GM12878 (cell line): ENCODE measurements around the gene HDGFL1. TPM values are rescaled to one million over a fixed set of nuclear protein-coding genes. Genes with fewer than 3 reads are reported as not detected.

Source experiments
- ATAC-seq: fragments of 200-7000 bp; cut with Tn5 transposase; 3 replicates; pipeline ENCODE4 v1.9.1; 2020; ENCODE audit warnings: mild to moderate bottlenecking, moderate library complexity
- Bru-seq: library from RNA; stranded (reverse); fragments of 400-500 nt; gene quantifications from one replicate; lab custom pipeline; 2021; lab: Mats Ljungman, UMichigan
- BruChase-seq, 2 experiments: library from RNA; stranded (reverse); fragments of 400-500 nt; gene quantifications; one replicate each; lab custom pipeline; 2021; lab: Mats Ljungman, UMichigan
- BruUV-seq: library from RNA; stranded (reverse); fragments of 400-500 nt; replicated peaks from 2 replicates; lab custom pipeline; 2021; lab: Mats Ljungman, UMichigan
- CTCF ChIA-PET: fragments of 300-600 bp; sonication (Branson Sonifier 250); formaldehyde crosslinking; extraction: SDS; loops from one replicate; lab custom pipeline; 2021; ENCODE audit warnings: inconsistent platforms; lab: Yijun Ruan, JAX
- POLR2A ChIA-PET: fragments of 350-600 bp; formaldehyde crosslinking; extraction: SDS; loops from one replicate; lab custom pipeline; 2021; ENCODE audit warnings: inconsistent platforms; lab: Charles Lee
- RAD21 ChIA-PET: fragments of 300-600 bp; sonication (Branson Sonifier 250); formaldehyde crosslinking; loops from one replicate; lab custom pipeline; 2023; ENCODE audit warnings: antibody characterized with exemption; ENCODE audit not compliant: unreplicated experiment; lab: Charles Lee
- SMC1A ChIA-PET: fragments of 300-600 bp; sonication (Branson Sonifier 250); formaldehyde crosslinking; loops from one replicate; lab custom pipeline; 2023; ENCODE audit not compliant: unreplicated experiment, uncharacterized antibody; lab: Charles Lee
- DNase-seq: peaks from one replicate; pipeline ENCODE4 v3.0.0-alpha.2; 2011; ENCODE audit warnings: low read depth, low spot score
- FAIRE-seq: peaks from 3 replicates; lab custom pipeline; 2011; peaks lifted over from hg19 to GRCh38; lab: Jason Lieb, UNC
- H2AFZ ChIP-seq: 2 replicates; pipeline ENCODE4 v1.6.0; 2011; ENCODE audit warnings: low read depth, low read length, control low read depth; ENCODE audit not compliant: control insufficient read depth
- H3K27ac ChIP-seq: 2 replicates; pipeline ENCODE4 v1.5.1; 2011; ENCODE audit warnings: control low read depth; ENCODE audit not compliant: control insufficient read depth, insufficient read depth
- H3K27me3 ChIP-seq, 2 experiments: replicated peaks in 1 of 2; 2 replicates each; pipeline versions ENCODE4 v1.6.0 to v1.6.1; 2011; ENCODE audit warnings: low read length in 1 of 2; ENCODE audit not compliant: control insufficient read depth in 2 of 2, insufficient read depth in 2 of 2
- H3K36me3 ChIP-seq, 2 experiments: 2 replicates each; pipeline ENCODE4 v1.5.1; 2011; ENCODE audit warnings: low read length in 1 of 2; ENCODE audit not compliant: control insufficient read depth in 2 of 2, insufficient read depth in 2 of 2
- H3K4me1 ChIP-seq: 2 replicates; pipeline ENCODE4 v1.6.1; 2011; ENCODE audit warnings: mild to moderate bottlenecking, low read length, moderate library complexity, mixed read lengths; ENCODE audit not compliant: control insufficient read depth, insufficient read depth
- H3K4me2 ChIP-seq: 2 replicates; pipeline ENCODE4 v1.6.0; 2011; ENCODE audit warnings: control low read depth; ENCODE audit not compliant: control insufficient read depth, insufficient read depth
- H3K4me3 ChIP-seq: fragments of 200-600 bp; sonication (generic); 2 replicates; pipeline ENCODE4 v1.5.1; 2016
- H3K79me2 ChIP-seq: 2 replicates; pipeline ENCODE4 v1.6.0; 2011; ENCODE audit warnings: low read length; ENCODE audit not compliant: control insufficient read depth, insufficient read depth
- H3K9ac ChIP-seq: 2 replicates; pipeline ENCODE4 v1.8.0; 2011; ENCODE audit warnings: low read length, control low read depth, mixed read lengths; ENCODE audit not compliant: control insufficient read depth, insufficient read depth
- H3K9me3 ChIP-seq: replicated peaks from 3 replicates; pipeline ENCODE4 v1.5.1; 2011; ENCODE audit warnings: mild to moderate bottlenecking, low read length; ENCODE audit not compliant: control insufficient read depth, insufficient read depth
- H4K20me1 ChIP-seq: 2 replicates; pipeline ENCODE4 v1.6.0; 2011; ENCODE audit not compliant: control insufficient read depth, insufficient read depth
- CREB1 ChIP-seq: IDR thresholded peaks from 2 replicates; pipeline ENCODE4 v1.6.1; 2012; ENCODE audit warnings: low read depth, mild to moderate bottlenecking, inconsistent platforms
- SRF ChIP-seq, 2 experiments: IDR thresholded peaks; 2 replicates each; pipeline ENCODE4 v1.6.1; 2011; ENCODE audit warnings: low read depth in 2 of 2, low read length in 2 of 2, mild to moderate bottlenecking in 1 of 2, moderate library complexity in 1 of 2
- WGBS: methylation state at CpG from one replicate; pipeline ENCODE4 v1.1.6; 2016; ENCODE audit warnings: low lambda C conversion rate; ENCODE audit not compliant: insufficient replicate concordance, insufficient coverage; ENCODE audit errors: missing lambda C conversion rate; 5-methylcytosine and 5-hydroxymethylcytosine counted together
- in situ Hi-C: fragments of 300-500 bp; cut with MboI; formaldehyde crosslinking; loops from 9 replicates; pipeline ENCODE4 v1.14.3; 2018; ENCODE audit warnings: mixed read lengths
- intact Hi-C: fragments of 100-400 bp; cut with micrococcal nuclease; formaldehyde crosslinking; loops from one replicate; pipeline ENCODE4 v1.14.2; 2022; ENCODE audit not compliant: unreplicated experiment
- long read RNA-seq, 2 experiments: library from polyadenylated mRNA; unstranded; transcript quantifications; one replicate each; pipeline ENCODE4 v2.0.0, GENCODE V29; 2019 to 2020
- polyA minus RNA-seq, 3 experiments: library from RNA; depleted of rRNA, polyadenylated mRNA; stranded (reverse); fragments of >200 nt; gene quantifications; 2 replicates each; pipeline ENCODE4 v1.2.3, GENCODE V29; 2011
- polyA plus RNA-seq, 11 experiments: library from polyadenylated mRNA; depleted of rRNA in 4 of 11; unstranded in 6 of 11; stranded (reverse) in 5 of 11; fragments of >200 nt; fragmentation: Nextera tagmentation in 4 of 11; fragmentation: Illumina TruSeq in 1 of 11; extraction: Ambion mirVana in 4 of 11; extraction: Trizol in 1 of 11; gene quantifications; 1 replicate in 1 of 11; 2 replicates in 10 of 11; pipeline versions ENCODE4 v1.2.1 to v1.2.3, GENCODE V29; 2011 to 2016; ENCODE audit warnings: inconsistent platforms in 2 of 11, missing spikeins in 2 of 11, low read depth in 1 of 11
- total RNA-seq, 4 experiments: library from RNA; depleted of rRNA in 3 of 4; stranded (reverse); fragments of >200 nt in 3 of 4; fragmentation: Illumina TruSeq in 1 of 4; extraction: Trizol in 1 of 4; gene quantifications; 2 replicates each; pipeline versions ENCODE4 v1.2.1 to v1.2.3, GENCODE V29; 2013 to 2021

Gene HDGFL1
- 7.3 and 9.5 TPM in 2 replicates for total RNA-seq (2013; cell fraction: nucleolus; rRNA removed)
- total RNA-seq (2014; rRNA removed): 0.33 and 0.51 TPM in 2 replicates
- 0.27 and 0.51 TPM in 2 replicates for total RNA-seq (2014; rRNA removed; fragmentation: Illumina TruSeq; extraction: Trizol)
- 0.69 and 1.1 TPM in 2 replicates for total RNA-seq (2021)
- 0.14 TPM for polyA plus RNA-seq (2011; ENCODE audit: low read depth)
- 0.04 and 0.05 TPM in 2 replicates for polyA plus RNA-seq (2011; rRNA removed)
- polyA plus RNA-seq (2011; cell fraction: cytosol; rRNA removed): 0.03 TPM in 1 of 2 replicates, not detected in the other
- not detected in 2 replicates for polyA plus RNA-seq (2011; cell fraction: nucleus; rRNA removed)
- 0.36 and 0.58 TPM in 2 replicates for polyA plus RNA-seq (2012)
- 0.44 and 0.68 TPM in 2 replicates for polyA plus RNA-seq (2014; fragmentation: Illumina TruSeq; extraction: Trizol)
- polyA plus RNA-seq (2014; fragmentation: Nextera tagmentation; extraction: Ambion mirVana): under 1 TPM; 0.03 to 0.11 TPM
- 0.27 and 0.77 TPM in 2 replicates for polyA plus RNA-seq (2014; rRNA removed)
- under 1 TPM; 0.05 to 0.09 TPM for polyA plus RNA-seq (2016; fragmentation: Nextera tagmentation; extraction: Ambion mirVana)
- 0.15 TPM in 1 of 2 replicates, not detected in the other for polyA minus RNA-seq (2011; rRNA and poly(A)+ RNA removed)
- polyA minus RNA-seq (2011; cell fraction: cytosol; rRNA and poly(A)+ RNA removed): not detected in 2 replicates
- 0.24 and 0.48 TPM in 2 replicates for polyA minus RNA-seq (2011; cell fraction: nucleus; rRNA and poly(A)+ RNA removed)
- percentile 55 among the genes with signal in this experiment for Bru-seq, nascent RNA
- percentile 52 among the genes with signal in this experiment for BruChase-seq, experiment 1, labeled RNA remaining after a 6-hour chase
- BruChase-seq, experiment 2, labeled RNA remaining after a 2-hour chase: percentile 63 among the genes with signal in this experiment
- long read RNA-seq, experiment 1: 0 reads
- long read RNA-seq, experiment 2: 0 reads

DNA sequence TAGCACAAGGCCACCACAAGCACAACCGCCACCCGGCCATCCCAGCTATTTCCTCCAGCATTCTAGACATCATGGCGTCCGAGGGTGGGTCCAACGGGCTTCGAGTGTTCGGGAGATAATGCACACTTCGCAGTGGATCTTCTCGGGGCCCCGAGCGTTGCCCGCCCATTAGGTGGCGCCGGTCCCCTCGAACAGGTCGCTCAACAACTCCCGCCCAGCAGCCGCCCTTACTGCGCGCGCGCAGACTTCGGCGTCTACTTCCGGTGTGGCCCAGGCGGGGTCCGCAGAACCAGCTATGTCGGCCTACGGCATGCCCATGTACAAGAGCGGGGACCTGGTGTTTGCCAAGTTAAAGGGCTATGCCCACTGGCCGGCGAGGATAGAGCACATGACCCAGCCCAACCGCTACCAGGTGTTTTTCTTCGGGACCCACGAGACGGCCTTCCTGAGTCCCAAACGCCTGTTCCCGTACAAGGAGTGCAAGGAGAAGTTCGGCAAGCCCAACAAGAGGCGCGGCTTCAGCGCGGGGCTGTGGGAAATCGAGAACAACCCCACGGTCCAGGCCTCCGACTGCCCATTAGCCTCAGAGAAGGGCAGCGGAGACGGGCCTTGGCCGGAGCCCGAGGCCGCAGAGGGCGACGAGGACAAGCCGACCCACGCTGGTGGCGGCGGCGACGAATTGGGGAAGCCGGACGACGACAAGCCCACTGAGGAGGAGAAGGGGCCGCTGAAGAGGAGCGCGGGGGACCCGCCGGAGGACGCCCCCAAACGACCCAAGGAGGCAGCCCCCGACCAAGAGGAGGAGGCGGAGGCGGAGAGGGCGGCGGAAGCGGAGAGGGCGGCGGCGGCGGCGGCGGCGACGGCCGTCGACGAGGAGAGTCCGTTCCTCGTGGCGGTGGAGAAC is at the start of gene HDGFL1:
Gene HDGFL1 (plus strand): TSS at position 286 of the 904 bp plus-strand sequence. CDS start 10 bp downstream, at position 296.
- H3K4me2 ChIP-seq: no peak within 1 kb of the TSS
- in situ Hi-C loops (no loop called here), intact Hi-C loops (no loop called here)
- no peaks in the 10 kb centered on the region for H3K4me1 ChIP-seq
- FAIRE-seq: no peak
- no peak within 1 kb of the TSS for H2AFZ ChIP-seq
- 86% methylated on average over 53 of the region's 89 CpGs for WGBS
- no peak within 1 kb of the TSS for H3K27ac ChIP-seq
- ChIA-PET RAD21 (no interaction called here), POLR2A (no interaction called here), CTCF (no interaction called here), SMC1A (no interaction called here)
- BruUV-seq: no TSS peak
- 0 out of 4 replicates have a peak, but pooled peaks of 1 of the 2 experiments have one; percentile 7 for TF ChIP-seq SRF (IDR thresholded peaks at IDR 0.05; ENCODE audit: low read depth in 2 of 2, low read length in 2 of 2)
- TF ChIP-seq CREB1: no peak
- no peak within 1 kb of the TSS for H3K9ac ChIP-seq
- no peaks in the 10 kb centered on the region for H3K36me3 ChIP-seq
- no peaks in the 10 kb centered on the region for H3K79me2 ChIP-seq
- ATAC-seq: no peak
- H3K9me3 ChIP-seq: no peaks in the 10 kb centered on the region; the same call in 2 of the 3 replicates
- no peak within 1 kb of the TSS for H3K4me3 ChIP-seq
- no peaks in the 10 kb centered on the region for H4K20me1 ChIP-seq
- no peak for DNase-seq
- no peaks in the 10 kb centered on the region for H3K27me3 ChIP-seq
